Measurements from ENCODE around the gene FAM111A. TPM values are rescaled to one million over a fixed set of nuclear protein-coding genes. Genes with fewer than 3 reads are reported as not detected.
A peak's percentile ranks its signal among the peaks of the same experiment; 100 is the strongest.

FAM111A gene
- polyA plus RNA-seq, 1 of the 3 experiments (the other 2 are of a cell fraction), result 5.9 TPM

GRCh38 chr11:59137190-59137589 is 5.5 kb upstream of the FAM111A start (continued):
- TF ChIP-seq, protein P1, sequence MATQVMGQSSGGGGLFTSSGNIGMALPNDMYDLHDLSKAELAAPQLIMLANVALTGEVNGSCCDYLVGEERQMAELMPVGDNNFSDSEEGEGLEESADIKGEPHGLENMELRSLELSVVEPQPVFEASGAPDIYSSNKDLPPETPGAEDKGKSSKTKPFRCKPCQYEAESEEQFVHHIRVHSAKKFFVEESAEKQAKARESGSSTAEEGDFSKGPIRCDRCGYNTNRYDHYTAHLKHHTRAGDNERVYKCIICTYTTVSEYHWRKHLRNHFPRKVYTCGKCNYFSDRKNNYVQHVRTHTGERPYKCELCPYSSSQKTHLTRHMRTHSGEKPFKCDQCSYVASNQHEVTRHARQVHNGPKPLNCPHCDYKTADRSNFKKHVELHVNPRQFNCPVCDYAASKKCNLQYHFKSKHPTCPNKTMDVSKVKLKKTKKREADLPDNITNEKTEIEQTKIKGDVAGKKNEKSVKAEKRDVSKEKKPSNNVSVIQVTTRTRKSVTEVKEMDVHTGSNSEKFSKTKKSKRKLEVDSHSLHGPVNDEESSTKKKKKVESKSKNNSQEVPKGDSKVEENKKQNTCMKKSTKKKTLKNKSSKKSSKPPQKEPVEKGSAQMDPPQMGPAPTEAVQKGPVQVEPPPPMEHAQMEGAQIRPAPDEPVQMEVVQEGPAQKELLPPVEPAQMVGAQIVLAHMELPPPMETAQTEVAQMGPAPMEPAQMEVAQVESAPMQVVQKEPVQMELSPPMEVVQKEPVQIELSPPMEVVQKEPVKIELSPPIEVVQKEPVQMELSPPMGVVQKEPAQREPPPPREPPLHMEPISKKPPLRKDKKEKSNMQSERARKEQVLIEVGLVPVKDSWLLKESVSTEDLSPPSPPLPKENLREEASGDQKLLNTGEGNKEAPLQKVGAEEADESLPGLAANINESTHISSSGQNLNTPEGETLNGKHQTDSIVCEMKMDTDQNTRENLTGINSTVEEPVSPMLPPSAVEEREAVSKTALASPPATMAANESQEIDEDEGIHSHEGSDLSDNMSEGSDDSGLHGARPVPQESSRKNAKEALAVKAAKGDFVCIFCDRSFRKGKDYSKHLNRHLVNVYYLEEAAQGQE (IDR thresholded peaks at IDR 0.05; ENCODE audit: low read depth, low read length), result no peak
- TF ChIP-seq TEAD4 (IDR thresholded peaks at IDR 0.05; ENCODE audit: borderline replicate concordance, insufficient read depth), result no peak

- no peak overlapping the region for H3K27ac ChIP-seq (ENCODE audit: low read depth in 2 of 2, low read length in 1 of 2)
- peaks cover 13% of the 10 kb centered on the region for H3F3A ChIP-seq (replicated peaks; ENCODE audit: insufficient read depth)
- ChIA-PET CTCF (interaction anchor here (0.6 to 1.3 kb wide), 4 partner anchors 11 to 44 kb away, joined by 3 read pairs; no protein-coding TSS in a partner anchor), POLR2A (no interaction called here)
- no peak overlapping the region for H3K9ac ChIP-seq
- H3K36me3 ChIP-seq (replicated peaks in 1 of 2; ENCODE audit: control insufficient read depth in 1 of 2, insufficient read depth in 2 of 2, low read length in 1 of 2), result peaks cover 0 to 9% of the 10 kb centered on the region in 2 experiments
- no peak for DNase-seq
- no peaks in the 10 kb centered on the region for H3K9me3 ChIP-seq
- peaks cover under 1 to 3% of the 10 kb centered on the region in 2 experiments; a peak in 2 of 4 replicates for H3K4me1 ChIP-seq (ENCODE audit: control insufficient read depth in 1 of 2, insufficient read depth in 2 of 2, low read depth in 1 of 2, low read length in 1 of 2)
- H2AFZ ChIP-seq (ENCODE audit: low read depth), result no peak overlapping the region
- TF ChIP-seq GABPA (IDR thresholded peaks at IDR 0.05; ENCODE audit: low read depth) (no peak), NFIC (IDR thresholded peaks at IDR 0.05; ENCODE audit: borderline replicate concordance) (no peak), YY1 (IDR thresholded peaks at IDR 0.05; ENCODE audit: low read depth) (no peak), SMC3 (IDR thresholded peaks at IDR 0.05; ENCODE audit: low read depth, low read length) (no peak), GATA2 (CRISPR knock-in tag; IDR thresholded peaks at IDR 0.05) (no peak), USF2 (IDR thresholded peaks at IDR 0.05; ENCODE audit: borderline replicate concordance, low read depth, low read length) (no peak)
- H3K27me3 ChIP-seq (ENCODE audit: insufficient read depth), result no peaks in the 10 kb centered on the region
- WGBS (ENCODE audit: low lambda C conversion rate), result 77% methylated on average over 2 of the region's 2 CpGs
- H3K4me3 ChIP-seq (ENCODE audit: low read depth in 2 of 2, low read length in 1 of 2), result no peak overlapping the region
- no peaks in the 10 kb centered on the region; the same call in 1 of the 2 replicates for H3K79me2 ChIP-seq (ENCODE audit: insufficient read depth)
- no peak overlapping the region for H3K4me2 ChIP-seq
- no peaks in the 10 kb centered on the region for H4K20me1 ChIP-seq (ENCODE audit: insufficient read depth)
- H3K9me2 ChIP-seq, result no peaks in the 10 kb centered on the region
Observed at GRCh38 chr11:59138643-59139042, 4.0 kb upstream of the FAM111A start.

DNA sequence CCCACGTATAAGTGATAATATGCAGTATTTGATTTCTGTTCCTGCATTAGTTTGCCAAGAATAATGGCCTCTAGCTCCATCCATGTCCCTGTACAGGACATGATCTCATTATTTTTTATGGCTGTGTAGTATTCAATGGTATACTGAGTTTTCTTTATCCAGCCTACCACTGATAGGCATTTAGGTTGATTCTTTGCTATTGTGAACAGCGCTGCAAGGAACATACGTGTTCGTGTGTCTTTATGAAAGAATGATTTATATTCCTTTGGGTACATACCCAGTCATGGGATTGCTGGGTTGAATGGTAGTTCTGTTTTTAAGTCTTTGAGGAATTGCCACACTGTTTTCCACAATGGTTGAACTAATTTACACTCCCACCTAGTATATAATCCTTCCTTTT is 1.5 kb upstream of the FAM111A start:
- ChIA-PET CTCF (interaction anchor here (2.2 to 2.8 kb wide), 2 partner anchors 17 to 31 kb away, joined by 6 to 20 read pairs; partner anchors contain the start of gene DTX4), POLR2A (no interaction called here)
- Histone ChIP-seq H3K9me3 (no peaks in the 10 kb centered on the region), H3K4me3 (ENCODE audit: low read depth in 2 of 2, low read length in 1 of 2) (peak overlapping the region in 1 of 2 experiments; percentile 82; a peak in 1 of 4 replicates), H3K4me2 (peak overlapping the region; percentile 71), H3K9me2 (no peaks in the 10 kb centered on the region), H3K79me2 (ENCODE audit: insufficient read depth) (no peaks in the 10 kb centered on the region; the same call in 1 of the 2 replicates), H2AFZ (ENCODE audit: low read depth) (peak overlapping the region; percentile 98), H3K27me3 (ENCODE audit: insufficient read depth) (no peaks in the 10 kb centered on the region), H3F3A (replicated peaks; ENCODE audit: insufficient read depth) (peaks cover 20% of the 10 kb centered on the region), H3K27ac (ENCODE audit: low read depth in 2 of 2, low read length in 1 of 2) (peak overlapping the region in 1 of 2 experiments; percentile 71; a peak in 2 of 4 replicates), H3K36me3 (replicated peaks in 1 of 2; ENCODE audit: control insufficient read depth in 1 of 2, insufficient read depth in 2 of 2, low read length in 1 of 2) (peaks cover 0 to 4% of the 10 kb centered on the region in 2 experiments), H3K4me1 (ENCODE audit: control insufficient read depth in 1 of 2, insufficient read depth in 2 of 2, low read depth in 1 of 2, low read length in 1 of 2) (peaks cover 2 to 4% of the 10 kb centered on the region in 2 experiments; a peak in 2 of 4 replicates), H4K20me1 (ENCODE audit: insufficient read depth) (no peaks in the 10 kb centered on the region), H3K9ac (peak overlapping the region; percentile 68; the same call in 1 of the 2 replicates)
- WGBS (ENCODE audit: low lambda C conversion rate), result 96% methylated on average over 4 of the region's 4 CpGs
- TF ChIP-seq RAD21 (IDR thresholded peaks at IDR 0.05; ENCODE audit: low read length) (no peak), TCF12 (IDR thresholded peaks at IDR 0.05) (no peak), TEAD4 (IDR thresholded peaks at IDR 0.05; ENCODE audit: borderline replicate concordance, insufficient read depth) (no peak)
- DNase-seq, result no peak
